HepG2 (cell line): ENCODE measurements around the gene SYNGR4. TPM values are rescaled to one million over a fixed set of nuclear protein-coding genes. Genes with fewer than 3 reads are reported as not detected.

Source experiments
- FOSL1 ChIP-seq: sonication (generic); formaldehyde crosslinking; IDR thresholded peaks from 2 replicates; pipeline ENCODE4 v1.9.0; 2021; ENCODE audit warnings: missing genetic modification reagents, borderline replicate concordance
- FUBP1 ChIP-seq: sonication (generic); formaldehyde crosslinking; IDR thresholded peaks from 2 replicates; pipeline ENCODE4 v1.5.1; 2020; ENCODE audit warnings: missing genetic modification reagents, mild to moderate bottlenecking, borderline replicate concordance
- KMT2B ChIP-seq: IDR thresholded peaks from 2 replicates; pipeline ENCODE4 v1.6.1; 2016; ENCODE audit warnings: missing genetic modification reagents, missing compliant biosample characterization
- MATR3 ChIP-seq: sonication (generic); formaldehyde crosslinking; IDR thresholded peaks from 2 replicates; pipeline ENCODE4 v1.4.0; 2020; ENCODE audit warnings: missing genetic modification reagents
- NONO ChIP-seq, 2 experiments: fragments of 450-650 bp in 1 of 2; sonication (generic) in 1 of 2; formaldehyde crosslinking in 1 of 2; IDR thresholded peaks in 1 of 2; conservative IDR thresholded peaks in 1 of 2; 2 replicates each; pipeline versions ENCODE4 v1.6.1 to v1.8.0; 2017 to 2022; ENCODE audit warnings: mild to moderate bottlenecking in 1 of 2, missing genetic modification reagents in 1 of 2, moderate library complexity in 1 of 2
- NPAS2 ChIP-seq: sonication (generic); formaldehyde crosslinking; IDR thresholded peaks from 2 replicates; pipeline ENCODE4 v1.8.0; 2022; ENCODE audit warnings: mild to moderate bottlenecking, missing genetic modification reagents, borderline replicate concordance
- PAX8 ChIP-seq: sonication (generic); formaldehyde crosslinking; IDR thresholded peaks from 2 replicates; pipeline ENCODE4 v1.8.0; 2022; ENCODE audit warnings: mild to moderate bottlenecking, missing genetic modification reagents, borderline replicate concordance
- PRDM15 ChIP-seq: sonication (generic); formaldehyde crosslinking; IDR thresholded peaks from 2 replicates; pipeline ENCODE4 v1.4.0; 2020; ENCODE audit warnings: missing genetic modification reagents
- TFDP1 ChIP-seq: IDR thresholded peaks from 2 replicates; pipeline ENCODE4 v1.6.1; 2016; ENCODE audit warnings: missing compliant biosample characterization, missing genetic modification reagents, borderline replicate concordance
- ZFP36L2 ChIP-seq: sonication (generic); formaldehyde crosslinking; IDR thresholded peaks from 2 replicates; pipeline ENCODE4 v1.4.0; 2020; ENCODE audit warnings: missing genetic modification reagents
- ZMAT5 ChIP-seq: sonication (generic); formaldehyde crosslinking; IDR thresholded peaks from 2 replicates; pipeline ENCODE4 v1.5.0; 2020; ENCODE audit warnings: mild to moderate bottlenecking, low read depth, missing genetic modification reagents, borderline replicate concordance
- ZNF788 ChIP-seq: sonication (generic); formaldehyde crosslinking; IDR thresholded peaks from 2 replicates; pipeline ENCODE4 v1.5.0; 2020; ENCODE audit warnings: mild to moderate bottlenecking, missing genetic modification reagents, borderline replicate concordance
- ZSCAN30 ChIP-seq: sonication (generic); formaldehyde crosslinking; IDR thresholded peaks from 2 replicates; pipeline ENCODE4 v1.5.0; 2020; ENCODE audit warnings: mild to moderate bottlenecking, missing genetic modification reagents
- polyA plus RNA-seq, 8 experiments: library from polyadenylated mRNA; depleted of rRNA in 3 of 8; stranded (reverse) in 7 of 8; unstranded in 1 of 8; fragments of >200 nt; fragmentation: Illumina TruSeq in 4 of 8; extraction: Trizol in 4 of 8; gene quantifications; 2 replicates each; pipeline versions ENCODE4 v1.2.1 to v1.2.3, GENCODE V29; 2011 to 2016; ENCODE audit warnings: low read depth in 4 of 8, missing spikeins in 1 of 8, mixed read lengths in 1 of 8; ENCODE audit not compliant: insufficient read depth in 1 of 8
- total RNA-seq, 5 experiments: library from RNA; depleted of rRNA; stranded (reverse); fragments of >200 nt; fragmentation: Illumina TruSeq; extraction: Trizol; gene quantifications; 2 replicates each; pipeline ENCODE4 v1.2.3, GENCODE V29; 2016; ENCODE audit warnings: low read depth in 1 of 5
- TF ChIP-seq, protein P1 (sequence below): sonication (generic); formaldehyde crosslinking; IDR thresholded peaks from 2 replicates; pipeline ENCODE4 v1.8.1; 2022; ENCODE audit warnings: low read depth, mild to moderate bottlenecking, missing genetic modification reagents
- TF ChIP-seq, protein P2 (sequence below): sonication (generic); formaldehyde crosslinking; IDR thresholded peaks from 2 replicates; pipeline ENCODE4 v1.8.0; 2022; ENCODE audit warnings: mild to moderate bottlenecking, missing genetic modification reagents, moderate library complexity

The SYNGR4 gene
- total and polyA plus RNA-seq, 2 of the 13 experiments (the other 11 are each of a cell fraction or from before 2014, with no cell fraction given) = not detected

GRCh38 chr19:48354332-48354992 lies 9.7 kb upstream of the SYNGR4 start (continued):
- TF ChIP-seq ZNF788 (CRISPR knock-in tag) (peak; percentile 34; the same call in 1 of the 2 replicates), KMT2B (no peak), NPAS2 (CRISPR knock-in tag) (no peak), MATR3 (no peak), ZSCAN30 (CRISPR knock-in tag) (no peak), FOSL1 (CRISPR knock-in tag) (peak; percentile 89), NONO (IDR thresholded peaks at IDR 0.05) (no peak), NONO (CRISPR knock-in tag; conservative IDR thresholded peaks at IDR 0.05) (peak; percentile 90), FUBP1 (CRISPR knock-in tag) (peak; percentile 63; the same call in 1 of the 2 replicates), ZMAT5 (CRISPR knock-in tag) (no peak), ZFP36L2 (no peak), TFDP1 (CRISPR knock-in tag) (peak; percentile 66; the same call in 1 of the 2 replicates), PRDM15 (no peak), PAX8 (CRISPR knock-in tag) (no peak)
- TF ChIP-seq, protein P1, sequence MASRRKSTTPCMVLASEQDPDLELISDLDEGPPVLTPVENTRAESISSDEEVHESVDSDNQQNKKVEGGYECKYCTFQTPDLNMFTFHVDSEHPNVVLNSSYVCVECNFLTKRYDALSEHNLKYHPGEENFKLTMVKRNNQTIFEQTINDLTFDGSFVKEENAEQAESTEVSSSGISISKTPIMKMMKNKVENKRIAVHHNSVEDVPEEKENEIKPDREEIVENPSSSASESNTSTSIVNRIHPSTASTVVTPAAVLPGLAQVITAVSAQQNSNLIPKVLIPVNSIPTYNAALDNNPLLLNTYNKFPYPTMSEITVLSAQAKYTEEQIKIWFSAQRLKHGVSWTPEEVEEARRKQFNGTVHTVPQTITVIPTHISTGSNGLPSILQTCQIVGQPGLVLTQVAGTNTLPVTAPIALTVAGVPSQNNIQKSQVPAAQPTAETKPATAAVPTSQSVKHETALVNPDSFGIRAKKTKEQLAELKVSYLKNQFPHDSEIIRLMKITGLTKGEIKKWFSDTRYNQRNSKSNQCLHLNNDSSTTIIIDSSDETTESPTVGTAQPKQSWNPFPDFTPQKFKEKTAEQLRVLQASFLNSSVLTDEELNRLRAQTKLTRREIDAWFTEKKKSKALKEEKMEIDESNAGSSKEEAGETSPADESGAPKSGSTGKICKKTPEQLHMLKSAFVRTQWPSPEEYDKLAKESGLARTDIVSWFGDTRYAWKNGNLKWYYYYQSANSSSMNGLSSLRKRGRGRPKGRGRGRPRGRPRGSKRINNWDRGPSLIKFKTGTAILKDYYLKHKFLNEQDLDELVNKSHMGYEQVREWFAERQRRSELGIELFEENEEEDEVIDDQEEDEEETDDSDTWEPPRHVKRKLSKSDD (CRISPR knock-in tag) = no peak
- TF ChIP-seq, protein P2, sequence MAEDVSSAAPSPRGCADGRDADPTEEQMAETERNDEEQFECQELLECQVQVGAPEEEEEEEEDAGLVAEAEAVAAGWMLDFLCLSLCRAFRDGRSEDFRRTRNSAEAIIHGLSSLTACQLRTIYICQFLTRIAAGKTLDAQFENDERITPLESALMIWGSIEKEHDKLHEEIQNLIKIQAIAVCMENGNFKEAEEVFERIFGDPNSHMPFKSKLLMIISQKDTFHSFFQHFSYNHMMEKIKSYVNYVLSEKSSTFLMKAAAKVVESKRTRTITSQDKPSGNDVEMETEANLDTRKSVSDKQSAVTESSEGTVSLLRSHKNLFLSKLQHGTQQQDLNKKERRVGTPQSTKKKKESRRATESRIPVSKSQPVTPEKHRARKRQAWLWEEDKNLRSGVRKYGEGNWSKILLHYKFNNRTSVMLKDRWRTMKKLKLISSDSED (CRISPR knock-in tag) = no peak
